ENCODE data around the gene SOX2.
A peak's percentile ranks its signal among the peaks of the same experiment; 100 is the strongest.

The SOX2 gene

DNA sequence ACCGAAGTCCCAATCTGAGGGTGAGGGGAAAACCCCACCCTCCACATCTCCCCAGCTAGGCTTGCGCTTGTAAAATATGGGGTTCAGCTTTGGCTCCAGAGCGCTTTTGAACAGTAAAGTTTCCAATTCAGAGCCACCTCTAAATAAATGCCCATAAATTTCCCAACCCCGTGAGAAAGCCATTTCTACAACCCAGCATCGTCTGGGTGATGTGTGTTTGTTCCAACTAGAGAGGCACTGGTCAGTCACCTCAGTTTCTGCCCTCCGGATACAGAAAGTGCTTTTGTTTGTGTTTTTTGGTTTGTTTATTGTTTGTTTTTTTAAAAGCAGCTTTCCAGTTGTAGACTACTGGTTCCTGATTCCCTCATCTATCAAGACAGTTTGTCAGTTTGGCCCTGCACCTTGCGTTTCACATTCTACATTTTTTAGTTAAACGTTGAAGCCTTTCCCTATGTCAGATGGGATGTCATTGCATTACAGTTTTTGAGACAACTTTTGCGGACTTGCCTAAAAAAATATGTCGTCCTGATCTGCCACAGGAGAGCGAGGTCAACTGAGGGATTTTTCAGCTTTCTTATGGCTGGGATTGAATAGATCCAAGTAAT is 15.0 kb upstream of the SOX2 start:
- no peak for DNase-seq (ENCODE audit: low read depth, low spot score)
- TF ChIP-seq, protein P1, sequence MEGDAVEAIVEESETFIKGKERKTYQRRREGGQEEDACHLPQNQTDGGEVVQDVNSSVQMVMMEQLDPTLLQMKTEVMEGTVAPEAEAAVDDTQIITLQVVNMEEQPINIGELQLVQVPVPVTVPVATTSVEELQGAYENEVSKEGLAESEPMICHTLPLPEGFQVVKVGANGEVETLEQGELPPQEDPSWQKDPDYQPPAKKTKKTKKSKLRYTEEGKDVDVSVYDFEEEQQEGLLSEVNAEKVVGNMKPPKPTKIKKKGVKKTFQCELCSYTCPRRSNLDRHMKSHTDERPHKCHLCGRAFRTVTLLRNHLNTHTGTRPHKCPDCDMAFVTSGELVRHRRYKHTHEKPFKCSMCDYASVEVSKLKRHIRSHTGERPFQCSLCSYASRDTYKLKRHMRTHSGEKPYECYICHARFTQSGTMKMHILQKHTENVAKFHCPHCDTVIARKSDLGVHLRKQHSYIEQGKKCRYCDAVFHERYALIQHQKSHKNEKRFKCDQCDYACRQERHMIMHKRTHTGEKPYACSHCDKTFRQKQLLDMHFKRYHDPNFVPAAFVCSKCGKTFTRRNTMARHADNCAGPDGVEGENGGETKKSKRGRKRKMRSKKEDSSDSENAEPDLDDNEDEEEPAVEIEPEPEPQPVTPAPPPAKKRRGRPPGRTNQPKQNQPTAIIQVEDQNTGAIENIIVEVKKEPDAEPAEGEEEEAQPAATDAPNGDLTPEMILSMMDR (IDR thresholded peaks at IDR 0.05; ENCODE audit: insufficient read depth, low read length, missing control alignments) = no peak
- no peak overlapping the region for H3K4me3 ChIP-seq (ENCODE audit: low read depth, low read length)
- ChIA-PET POLR2A (no interaction called here), CTCF (no interaction called here)

DNA sequence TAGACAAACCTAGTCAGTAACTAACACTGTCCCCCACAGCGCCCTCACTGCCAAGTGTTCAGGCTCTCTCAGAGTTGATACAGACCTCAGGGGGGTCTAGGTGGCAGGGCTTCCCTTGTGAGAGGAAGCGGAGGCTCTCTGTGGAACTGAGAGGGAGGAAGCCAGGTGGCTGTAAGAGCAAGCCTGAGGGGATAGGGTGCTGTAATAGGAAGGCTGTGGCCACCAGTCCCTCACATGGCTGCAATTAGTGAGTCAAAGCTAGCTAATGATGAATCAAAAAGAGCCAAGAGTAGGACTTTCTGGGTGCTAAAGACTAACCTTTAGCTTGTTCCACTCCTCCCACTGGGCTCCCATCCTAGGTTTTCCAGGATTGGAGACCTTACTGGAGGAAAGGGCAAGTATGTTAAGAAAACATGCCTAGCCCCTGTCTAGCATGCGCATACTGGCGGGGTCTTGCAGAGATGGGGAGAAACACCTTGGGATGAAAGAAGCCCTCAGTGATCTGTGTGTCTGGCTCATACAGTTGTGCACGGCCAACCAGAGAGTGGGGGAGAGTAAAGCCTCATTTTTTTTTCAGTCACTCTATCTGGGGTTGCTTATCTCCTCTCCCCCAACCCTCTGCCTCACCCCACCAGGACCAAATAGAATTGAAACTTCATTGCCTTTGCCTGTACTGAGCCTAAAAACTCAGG is 13.3 kb upstream of the SOX2 start:
- TF ChIP-seq, protein P1 (IDR thresholded peaks at IDR 0.05; ENCODE audit: insufficient read depth, low read length, missing control alignments) = no peak
- POLR2A ChIA-PET = no interaction called here
- no peak overlapping the region for H3K4me3 ChIP-seq (ENCODE audit: low read depth, low read length)
- no peak for DNase-seq (ENCODE audit: low read depth, low spot score)
- CTCF ChIA-PET = interaction anchor here (4.7 kb wide), 1 partner anchor 987 kb away, joined by 48 read pairs; no protein-coding TSS in a partner anchor

DNA sequence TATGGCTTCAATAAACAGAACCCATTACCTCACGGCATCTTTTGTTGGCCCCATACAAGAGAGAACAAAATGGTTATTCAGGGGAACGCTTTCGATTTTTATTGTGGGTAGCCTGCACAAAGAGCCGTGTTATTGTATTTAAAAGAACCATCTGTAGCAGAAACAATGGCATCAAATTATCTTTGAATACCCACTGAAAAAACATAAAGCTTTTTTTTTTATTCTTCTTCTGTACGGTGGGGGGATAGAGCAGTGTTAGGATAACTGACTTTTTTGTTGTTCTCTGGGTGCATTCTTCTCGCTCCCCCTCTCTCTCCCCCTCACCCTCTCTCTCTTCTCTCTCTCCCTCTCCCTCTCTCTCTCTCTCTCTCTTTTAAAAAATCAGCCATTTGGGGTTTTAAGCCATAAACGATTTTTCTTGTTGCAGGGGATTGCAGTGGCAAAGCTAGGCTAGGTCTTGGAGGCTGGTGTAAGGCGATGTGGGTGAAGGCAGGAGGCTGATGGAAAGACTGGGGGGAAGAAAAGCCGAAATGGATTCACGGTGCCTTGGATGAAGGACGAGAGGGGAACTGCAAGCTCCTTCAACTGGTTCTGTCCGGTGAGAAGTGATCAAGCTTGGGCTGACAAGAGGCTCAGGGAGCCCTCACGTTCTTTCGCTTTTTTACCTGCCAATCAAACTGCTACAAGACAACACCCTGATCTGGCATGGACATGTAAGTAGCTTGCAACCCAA is 12.4 kb upstream of the SOX2 start:
- DNase-seq (ENCODE audit: low read depth, low spot score) = no peak
- CTCF ChIA-PET = interaction anchor here (0.6 to 4.7 kb wide), 8 partner anchors 9 to 986 kb away, joined by 3 to 49 read pairs (median 12); no protein-coding TSS in a partner anchor
- TF ChIP-seq, protein P1 (IDR thresholded peaks at IDR 0.05; ENCODE audit: insufficient read depth, low read length, missing control alignments) = no peak
- POLR2A ChIA-PET = no interaction called here
- H3K4me3 ChIP-seq (ENCODE audit: low read depth, low read length) = no peak overlapping the region

DNA sequence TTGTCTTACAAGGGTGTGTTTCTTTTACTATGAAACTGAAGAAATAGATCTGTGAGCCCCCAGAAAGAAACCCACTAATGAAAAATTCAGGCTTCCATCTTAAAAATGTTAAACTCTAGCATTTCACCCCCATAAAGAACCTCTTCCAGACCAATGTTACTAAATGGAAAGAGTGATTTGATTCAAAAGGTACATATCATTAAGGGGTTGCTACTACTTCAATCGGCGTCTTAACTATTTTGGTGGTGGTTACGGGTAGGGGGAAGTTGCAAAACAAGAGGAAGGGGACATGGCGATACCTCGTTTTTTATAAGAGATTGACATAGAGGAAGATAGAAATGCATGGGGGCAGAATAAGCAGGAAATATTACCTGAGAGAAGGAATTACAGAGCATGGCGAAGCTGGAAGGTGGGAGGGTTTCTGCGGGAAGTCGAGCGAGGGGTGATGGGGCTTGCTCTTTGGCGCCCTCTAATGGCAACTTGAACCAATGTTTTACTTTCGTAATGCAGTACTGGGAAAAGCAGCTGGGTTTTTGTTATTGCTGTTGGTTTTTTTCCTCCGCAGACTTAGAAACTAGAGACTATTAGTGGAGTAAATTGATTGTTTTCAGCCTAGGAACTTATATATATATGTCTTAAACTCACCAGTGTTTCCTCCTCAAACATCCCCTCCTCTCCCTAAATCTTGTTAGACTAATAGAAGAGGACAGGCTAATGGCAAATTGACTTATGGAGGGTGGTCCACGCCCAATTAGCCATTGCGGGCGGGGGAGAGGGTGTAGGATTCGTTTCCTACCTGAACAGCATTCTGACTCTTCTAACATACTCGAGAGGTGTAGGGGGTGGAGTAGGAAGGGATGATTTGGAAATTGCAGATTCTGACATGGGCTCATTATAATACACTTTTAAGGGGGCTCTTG is 11.3 kb upstream of the SOX2 start:
- CTCF ChIA-PET = interaction anchor here (0.5 to 4.7 kb wide), 22 partner anchors 9 to 1011 kb away, joined by 3 to 49 read pairs (median 4); no protein-coding TSS in a partner anchor
- TF ChIP-seq, protein P1 (IDR thresholded peaks at IDR 0.05; ENCODE audit: insufficient read depth, low read length, missing control alignments) = peak; percentile 87
- POLR2A ChIA-PET = no interaction called here
- no peak for DNase-seq (ENCODE audit: low read depth, low spot score)
- peak overlapping the region; percentile 37 for H3K4me3 ChIP-seq (ENCODE audit: low read depth, low read length)

DNA sequence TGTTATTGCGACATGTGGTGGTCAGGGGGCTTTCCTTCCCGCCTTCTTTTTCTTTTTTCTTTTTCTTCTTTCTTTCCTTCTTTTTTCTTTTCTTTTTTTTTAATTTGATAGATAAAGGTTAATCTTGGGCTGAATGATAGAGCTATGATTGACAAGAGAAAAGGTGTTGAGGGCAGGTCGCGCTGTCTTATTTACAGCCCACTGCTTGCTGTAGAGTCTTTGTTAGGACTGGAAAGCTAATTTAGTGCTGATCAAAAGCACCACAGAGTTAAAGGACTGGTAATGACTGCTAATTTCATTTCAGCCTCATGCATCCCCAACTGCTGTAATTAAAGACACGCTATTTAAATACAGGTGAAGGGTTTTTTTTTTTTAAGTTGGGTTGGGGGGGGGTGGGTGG is 10.6 kb upstream of the SOX2 start:
- CTCF ChIA-PET = interaction anchor here (0.6 to 4.7 kb wide), 34 partner anchors 8 to 1884 kb away, joined by 3 to 49 read pairs (median 4); no protein-coding TSS in a partner anchor
- POLR2A ChIA-PET = no interaction called here
- TF ChIP-seq, protein P1 (IDR thresholded peaks at IDR 0.05; ENCODE audit: insufficient read depth, low read length, missing control alignments) = no peak
- DNase-seq (ENCODE audit: low read depth, low spot score) = no peak
- no peak overlapping the region for H3K4me3 ChIP-seq (ENCODE audit: low read depth, low read length)
